NCI-H2196 treated with DMSO at 0.1 percent for 48 hours (cell line): ENCODE measurements around the gene ASB4.

Source experiments
- DNase-seq: peaks from one replicate; lab custom pipeline; 2025; ENCODE audit not compliant: unreplicated experiment; lab: John Stamatoyannopoulos, UW

The ASB4 gene

GRCh38 chr7:95525503-95525902 lies 39.8 kb downstream of the ASB4 start:
- DNase-seq = no peak

- DNase-seq = no peak
These were observed 40.5 kb downstream of the ASB4 start for GRCh38 chr7:95526128-95526738.

DNA sequence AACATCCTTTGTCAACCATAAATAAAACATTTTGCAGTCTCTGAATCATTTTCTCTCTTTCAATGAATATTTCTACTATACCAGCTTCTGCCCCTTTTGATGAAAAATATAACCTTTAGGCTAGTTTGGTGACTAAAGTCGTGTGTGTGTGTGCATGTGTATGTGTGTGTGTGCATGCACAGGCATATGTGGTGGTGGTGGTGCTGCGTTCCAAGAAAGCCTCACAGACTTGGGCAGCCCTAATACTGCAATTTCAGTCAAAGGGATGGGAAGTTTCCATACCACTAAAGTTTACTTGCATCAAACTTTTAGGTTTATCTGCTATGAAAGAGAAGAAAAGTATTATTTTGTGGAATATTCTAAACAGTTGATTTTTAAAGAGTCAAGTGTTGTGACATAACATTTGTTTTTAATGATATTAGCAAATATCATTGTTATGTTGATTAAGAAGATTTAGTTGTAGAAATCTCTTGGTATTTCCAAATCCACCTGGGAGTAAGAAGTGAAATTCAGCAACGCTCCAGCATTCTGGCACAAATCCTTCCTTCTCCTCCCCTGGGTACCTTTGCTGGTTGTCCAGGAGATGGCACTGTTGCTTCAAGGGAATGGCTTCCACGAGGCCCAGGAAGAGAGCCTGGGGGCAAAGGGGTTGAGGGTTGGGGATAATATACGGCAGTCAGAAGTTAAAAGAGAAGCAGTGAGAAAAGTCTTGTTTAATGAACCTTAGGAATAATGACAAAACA lies 41.5 kb downstream of the ASB4 start:
- DNase-seq = peak; percentile 70

DNA sequence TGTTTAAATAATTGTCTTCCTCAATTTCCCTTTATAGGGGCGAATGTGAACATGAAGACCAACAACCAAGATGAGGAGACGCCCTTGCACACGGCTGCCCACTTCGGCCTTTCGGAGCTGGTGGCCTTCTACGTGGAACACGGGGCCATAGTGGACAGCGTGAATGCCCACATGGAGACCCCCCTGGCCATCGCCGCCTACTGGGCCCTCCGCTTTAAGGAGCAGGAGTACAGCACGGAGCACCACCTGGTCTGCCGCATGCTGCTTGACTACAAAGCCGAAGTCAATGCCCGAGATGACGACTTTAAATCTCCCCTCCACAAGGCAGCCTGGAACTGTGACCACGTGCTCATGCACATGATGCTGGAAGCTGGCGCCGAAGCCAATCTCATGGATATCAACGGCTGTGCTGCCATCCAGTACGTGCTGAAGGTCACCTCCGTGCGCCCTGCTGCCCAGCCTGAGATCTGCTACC lies 42.1 kb downstream of the ASB4 start:
- no peak for DNase-seq

DNA sequence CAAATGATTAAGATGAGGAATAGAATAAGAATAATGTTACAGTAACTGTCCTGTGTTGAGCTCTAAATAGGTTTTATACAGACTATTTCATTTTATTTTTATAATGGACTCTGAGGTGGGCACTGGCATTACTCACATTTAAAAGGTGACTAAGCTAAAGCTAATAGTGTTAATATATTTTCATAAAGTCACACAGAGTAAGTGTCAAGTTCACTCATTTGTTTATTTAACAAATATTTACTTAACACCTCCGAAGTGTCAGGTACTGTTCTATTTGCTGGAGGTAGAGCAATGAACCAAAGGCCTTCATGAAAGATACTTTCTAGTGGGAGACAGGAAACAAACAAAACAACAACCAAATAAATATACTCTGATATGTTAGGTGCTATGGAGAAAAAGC lies 44.0 kb downstream of the ASB4 start:
- DNase-seq = no peak

DNA sequence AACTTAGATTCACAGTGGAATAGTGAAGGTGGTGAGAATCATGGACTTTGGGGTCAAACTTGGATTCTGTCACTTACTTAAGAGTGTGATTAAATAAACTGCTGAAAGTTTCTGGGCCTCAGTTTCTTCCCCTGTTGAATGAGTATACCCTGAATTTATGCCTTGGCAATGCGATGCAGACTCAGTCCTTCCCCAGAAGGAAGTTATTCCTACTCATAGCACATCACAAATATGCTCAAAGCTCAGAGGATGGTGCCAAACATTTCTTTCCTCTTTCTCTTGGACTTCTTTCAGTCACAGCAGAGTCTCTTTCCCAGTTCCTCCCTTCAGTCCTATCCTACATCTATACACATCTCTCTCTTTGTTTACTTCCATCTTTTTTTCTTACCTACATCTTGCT lies 45.1 kb downstream of the ASB4 start:
- DNase-seq = no peak

- no peak for DNase-seq
These were observed 46.0 kb downstream of the ASB4 start for GRCh38 chr7:95531605-95532219.

DNA sequence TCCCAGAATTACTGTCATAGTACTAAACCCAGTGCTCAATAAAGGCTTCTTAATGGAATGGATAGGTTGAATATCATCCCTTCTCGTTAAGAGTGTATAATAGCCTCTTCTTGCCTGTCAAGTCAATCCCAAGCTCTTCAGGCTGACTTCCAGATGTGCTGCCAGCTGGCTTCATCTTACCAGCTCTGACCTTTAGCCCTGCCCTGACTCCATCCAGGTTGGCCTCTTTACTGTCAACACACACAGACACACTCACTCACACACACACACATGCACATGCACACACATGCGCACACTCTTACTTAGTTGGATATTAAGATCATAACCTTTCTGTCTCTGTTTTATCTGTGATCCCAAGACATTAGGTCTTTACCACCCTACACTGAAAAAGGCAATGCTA lies 49.1 kb downstream of the ASB4 start:
- no peak for DNase-seq

DNA sequence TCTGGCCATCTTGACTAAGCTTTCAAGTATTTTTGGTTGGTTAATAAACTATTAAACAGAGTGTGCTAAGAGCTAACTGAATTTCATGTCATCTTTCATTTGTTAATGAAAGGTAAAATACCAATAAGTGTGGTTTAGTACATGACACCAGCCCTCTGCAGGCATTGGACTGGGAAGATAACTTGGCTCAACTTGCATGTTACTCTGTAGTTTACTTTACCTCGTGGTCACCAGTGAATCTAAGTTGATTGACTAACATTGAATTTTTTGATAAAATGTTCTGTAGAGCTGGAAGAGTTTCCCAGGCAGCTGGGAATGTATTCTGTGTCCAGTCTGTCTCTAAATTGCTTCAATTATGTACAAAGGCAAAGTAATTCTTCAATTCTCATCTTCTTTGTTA lies 49.9 kb downstream of the ASB4 start:
- no peak for DNase-seq

GRCh38 chr7:95536656-95537311 lies 51.0 kb downstream of the ASB4 start:
- DNase-seq = no peak

GRCh38 chr7:95537468-95537867 lies 51.7 kb downstream of the ASB4 start:
- no peak for DNase-seq

- DNase-seq = no peak
These were observed 53.7 kb downstream of the ASB4 start for GRCh38 chr7:95539426-95539825.

DNA sequence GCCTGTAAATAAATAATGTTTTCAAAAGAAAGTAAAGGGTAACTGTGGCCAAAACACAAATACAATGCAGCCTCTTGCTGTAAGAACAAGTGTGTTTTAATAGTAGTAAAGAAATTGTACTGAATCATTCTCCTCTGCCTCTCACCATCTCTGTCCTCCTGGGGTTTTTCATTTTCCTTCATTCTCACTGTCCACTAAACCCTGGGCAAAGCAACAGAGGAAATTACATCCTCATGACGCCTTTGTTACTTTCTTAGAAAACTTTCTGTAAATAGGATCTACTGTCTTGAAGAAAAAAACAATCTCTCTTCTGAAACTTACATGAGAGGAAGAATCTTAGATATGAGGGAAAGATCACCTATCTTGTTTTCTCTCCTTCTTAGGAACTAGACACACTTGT lies 54.6 kb downstream of the ASB4 start:
- DNase-seq = no peak

DNA sequence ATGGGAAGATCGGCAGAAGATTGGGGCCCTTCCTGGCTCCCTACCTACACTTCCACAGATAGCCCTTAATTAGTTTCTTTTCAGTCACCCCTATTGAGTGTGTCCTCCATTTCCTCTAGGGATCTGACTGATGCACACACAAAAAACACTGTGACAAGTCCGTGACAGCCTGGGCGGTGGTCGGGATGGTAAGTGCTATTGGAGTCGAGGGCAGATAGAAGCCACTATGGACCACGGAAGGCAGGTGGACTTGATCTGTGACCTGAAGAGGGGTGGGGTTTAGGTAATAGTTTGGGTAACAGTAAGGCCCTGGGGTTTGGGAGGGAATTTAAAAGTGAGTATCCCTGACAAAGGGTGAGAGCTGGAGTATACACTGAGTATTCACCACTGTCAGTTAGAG lies 57.6 kb downstream of the ASB4 start:
- DNase-seq = no peak

DNA sequence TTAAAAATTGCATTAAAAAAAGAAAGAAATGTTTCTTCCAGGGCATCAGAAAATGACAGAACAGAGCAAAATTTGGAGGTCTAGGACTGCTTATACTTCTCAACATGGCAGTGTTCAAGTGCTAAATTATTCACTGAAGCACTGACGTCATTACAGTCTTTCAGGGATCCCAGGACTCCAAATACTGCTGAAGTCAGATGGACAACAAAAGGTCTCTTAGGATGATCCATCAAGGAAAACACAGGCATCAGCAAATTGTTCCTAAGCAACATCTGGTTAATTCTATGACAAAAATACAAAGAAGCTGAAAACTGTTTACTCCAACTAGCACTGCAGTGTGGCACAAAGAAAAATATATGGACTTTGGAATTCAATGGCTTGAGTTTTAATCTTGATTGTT lies 58.4 kb downstream of the ASB4 start:
- DNase-seq = no peak

DNA sequence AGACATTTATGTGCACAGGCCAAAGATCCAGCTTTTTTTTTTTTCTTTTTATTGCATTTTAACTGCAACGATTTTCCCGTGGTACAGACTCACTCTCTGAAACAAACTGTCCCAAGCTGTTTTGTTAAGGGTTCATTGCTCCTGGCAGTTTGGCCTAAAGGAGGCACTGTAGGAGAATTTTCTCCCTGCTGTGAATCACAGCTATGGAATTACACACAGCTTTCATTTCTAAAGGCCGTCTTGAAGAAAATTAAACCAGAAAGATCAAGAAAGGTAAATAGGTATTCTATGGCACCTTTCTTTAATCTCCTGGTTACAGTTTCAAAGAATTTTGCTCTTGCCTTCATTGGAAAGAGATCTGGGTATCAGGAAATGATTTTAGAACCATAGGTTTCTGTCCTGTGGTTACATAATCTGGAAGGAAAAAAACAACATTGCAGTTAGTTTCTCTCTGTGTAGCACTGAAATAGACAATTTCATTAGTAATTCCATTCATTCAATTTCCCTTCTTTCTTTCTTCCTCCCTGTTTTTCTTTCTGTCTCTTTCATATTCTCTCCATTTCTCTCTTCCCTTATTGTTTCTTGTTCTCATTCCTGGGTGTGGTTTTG lies 59.4 kb downstream of the ASB4 start:
- DNase-seq = no peak

GRCh38 chr7:95545673-95546072 lies 59.9 kb downstream of the ASB4 start:
- no peak for DNase-seq

- DNase-seq = no peak
These were observed 60.9 kb downstream of the ASB4 start for GRCh38 chr7:95546647-95547046.

GRCh38 chr7:95547361-95548348 lies 61.9 kb downstream of the ASB4 start:
- DNase-seq = no peak

- DNase-seq = peak; percentile 80
These were observed 64.2 kb downstream of the ASB4 start for GRCh38 chr7:95549818-95550529.
